OCI-LY1 (cell line): ENCODE results near the gene DUSP6.

Experiments
- H2AFZ ChIP-seq: fragments of 200-600 bp; sonication (generic), shearing (Covaris generic); 2 replicates; pipeline ENCODE4 v1.6.0; 2014; ENCODE audit warnings: antibody characterized with exemption, mild to moderate bottlenecking, low read length
- H3F3A ChIP-seq: fragments of 200-600 bp; sonication (generic), shearing (Covaris generic); 2 replicates; pipeline ENCODE4 v1.6.0; 2014; ENCODE audit warnings: mild to moderate bottlenecking, antibody characterized with exemption, low read length, moderate library complexity; ENCODE audit not compliant: insufficient read depth
- H3K27ac ChIP-seq: fragments of 200-600 bp; sonication (generic); 2 replicates; pipeline ENCODE4 v1.5.1; 2014; ENCODE audit warnings: low read length, mixed run types, mild to moderate bottlenecking, low read depth; ENCODE audit not compliant: poor library complexity, severe bottlenecking
- H3K27me3 ChIP-seq: fragments of 200-600 bp; sonication (generic); 2 replicates; pipeline ENCODE4 v1.6.0; 2014; ENCODE audit warnings: antibody characterized with exemption, mild to moderate bottlenecking, low read length, moderate library complexity; ENCODE audit not compliant: insufficient read depth
- H3K36me3 ChIP-seq: fragments of 200-600 bp; sonication (generic); 2 replicates; pipeline ENCODE4 v1.6.1; 2014; ENCODE audit warnings: mild to moderate bottlenecking, antibody characterized with exemption, low read length, moderate library complexity, mixed read lengths; ENCODE audit not compliant: insufficient read depth
- H3K4me1 ChIP-seq: fragments of 200-600 bp; sonication (generic); 2 replicates; pipeline ENCODE4 v1.5.1; 2014; ENCODE audit warnings: mild to moderate bottlenecking, low read length, moderate library complexity; ENCODE audit not compliant: insufficient read depth, severe bottlenecking
- H3K4me2 ChIP-seq: fragments of 200-600 bp; sonication (generic), shearing (Covaris generic); 2 replicates; pipeline ENCODE4 v1.6.1; 2014; ENCODE audit warnings: low read length
- H3K4me3 ChIP-seq: fragments of 200-600 bp; sonication (generic); 2 replicates; pipeline ENCODE4 v1.5.1; 2014; ENCODE audit warnings: low read length, low read depth, mild to moderate bottlenecking, mixed read lengths; ENCODE audit not compliant: poor library complexity, severe bottlenecking
- H3K79me2 ChIP-seq: fragments of 200-600 bp; shearing (Covaris generic); 2 replicates; pipeline ENCODE4 v1.6.1; 2016; ENCODE audit warnings: mixed run types, low read length, mixed read lengths; ENCODE audit not compliant: insufficient read depth
- H3K9ac ChIP-seq: fragments of 200-600 bp; sonication (generic), shearing (Covaris generic); 2 replicates; pipeline ENCODE4 v1.6.1; 2014; ENCODE audit warnings: mild to moderate bottlenecking, low read length, mixed read lengths
- H3K9me2 ChIP-seq: fragments of 200-600 bp; sonication (generic), shearing (Covaris generic); 2 replicates; pipeline ENCODE4 v1.6.1; 2014; ENCODE audit warnings: low read depth, mild to moderate bottlenecking, low read length, mixed read lengths
- H3K9me3 ChIP-seq: fragments of 200-600 bp; shearing (Covaris generic); 2 replicates; pipeline ENCODE4 v1.6.1; 2014; ENCODE audit warnings: low read length, mixed read lengths
- H4K20me1 ChIP-seq: fragments of 200-600 bp; sonication (generic), shearing (Covaris generic); 2 replicates; pipeline ENCODE4 v1.6.0; 2016; ENCODE audit warnings: mild to moderate bottlenecking, low read length; ENCODE audit not compliant: insufficient read depth
- EZH2 ChIP-seq: fragments of 200-600 bp; sonication (generic), shearing (Covaris generic); IDR thresholded peaks from 2 replicates; pipeline ENCODE4 v1.8.0; 2017; ENCODE audit warnings: borderline replicate concordance, mixed run types, mild to moderate bottlenecking, antibody characterized with exemption, low read length, moderate library complexity, mixed read lengths
- TF ChIP-seq, protein P1 (sequence below): fragments of 200-600 bp; sonication (generic), shearing (Covaris generic); IDR thresholded peaks from 2 replicates; pipeline ENCODE4 v1.5.1; 2017; ENCODE audit warnings: mild to moderate bottlenecking, antibody characterized with exemption, low read length, moderate library complexity, mixed read lengths

Gene DUSP6

GRCh38 chr12:89383235-89384049 lies 31.1 kb upstream of the DUSP6 start:
- H3K9ac ChIP-seq = no peak overlapping the region
- H3K27ac ChIP-seq = no peak overlapping the region
- no peaks in the 10 kb centered on the region for H3F3A ChIP-seq
- TF ChIP-seq, protein P1, sequence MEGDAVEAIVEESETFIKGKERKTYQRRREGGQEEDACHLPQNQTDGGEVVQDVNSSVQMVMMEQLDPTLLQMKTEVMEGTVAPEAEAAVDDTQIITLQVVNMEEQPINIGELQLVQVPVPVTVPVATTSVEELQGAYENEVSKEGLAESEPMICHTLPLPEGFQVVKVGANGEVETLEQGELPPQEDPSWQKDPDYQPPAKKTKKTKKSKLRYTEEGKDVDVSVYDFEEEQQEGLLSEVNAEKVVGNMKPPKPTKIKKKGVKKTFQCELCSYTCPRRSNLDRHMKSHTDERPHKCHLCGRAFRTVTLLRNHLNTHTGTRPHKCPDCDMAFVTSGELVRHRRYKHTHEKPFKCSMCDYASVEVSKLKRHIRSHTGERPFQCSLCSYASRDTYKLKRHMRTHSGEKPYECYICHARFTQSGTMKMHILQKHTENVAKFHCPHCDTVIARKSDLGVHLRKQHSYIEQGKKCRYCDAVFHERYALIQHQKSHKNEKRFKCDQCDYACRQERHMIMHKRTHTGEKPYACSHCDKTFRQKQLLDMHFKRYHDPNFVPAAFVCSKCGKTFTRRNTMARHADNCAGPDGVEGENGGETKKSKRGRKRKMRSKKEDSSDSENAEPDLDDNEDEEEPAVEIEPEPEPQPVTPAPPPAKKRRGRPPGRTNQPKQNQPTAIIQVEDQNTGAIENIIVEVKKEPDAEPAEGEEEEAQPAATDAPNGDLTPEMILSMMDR = no peak
- TF ChIP-seq EZH2 = no peak
- H3K79me2 ChIP-seq = no peaks in the 10 kb centered on the region
- no peak overlapping the region for H3K4me2 ChIP-seq
- no peaks in the 10 kb centered on the region for H3K9me2 ChIP-seq
- H3K27me3 ChIP-seq = no peaks in the 10 kb centered on the region
- H3K4me1 ChIP-seq = no peaks in the 10 kb centered on the region
- no peaks in the 10 kb centered on the region for H3K36me3 ChIP-seq
- no peaks in the 10 kb centered on the region for H4K20me1 ChIP-seq
- no peaks in the 10 kb centered on the region for H3K9me3 ChIP-seq
- H2AFZ ChIP-seq = no peak overlapping the region
- no peak overlapping the region for H3K4me3 ChIP-seq

DNA sequence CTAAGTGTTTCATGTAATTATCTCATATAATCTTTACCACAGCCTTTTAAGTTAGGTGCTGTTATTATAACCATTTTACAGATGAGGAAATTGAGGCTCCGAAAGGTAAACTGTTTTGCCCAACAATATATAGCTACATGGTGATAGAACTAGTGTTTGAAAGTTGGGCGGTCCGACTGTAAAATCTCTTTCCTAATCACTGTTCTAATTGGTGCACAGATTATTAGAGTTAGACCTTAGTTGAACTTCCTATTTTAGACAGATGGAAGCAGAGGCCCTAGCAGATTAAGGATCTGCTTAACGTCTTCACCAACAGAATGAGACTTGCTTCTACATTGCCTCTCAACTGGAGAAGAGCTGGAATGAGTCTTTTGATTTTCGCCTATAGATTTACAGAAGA lies 30.0 kb upstream of the DUSP6 start:
- no peak overlapping the region for H3K4me2 ChIP-seq
- no peak overlapping the region for H2AFZ ChIP-seq
- H3K9ac ChIP-seq = no peak overlapping the region
- H3K4me3 ChIP-seq = no peak overlapping the region
- no peaks in the 10 kb centered on the region for H3K79me2 ChIP-seq
- H4K20me1 ChIP-seq = no peaks in the 10 kb centered on the region
- H3K27ac ChIP-seq = no peak overlapping the region
- H3K4me1 ChIP-seq = no peaks in the 10 kb centered on the region
- TF ChIP-seq, protein P1 = no peak
- TF ChIP-seq EZH2 = no peak
- H3K36me3 ChIP-seq = no peaks in the 10 kb centered on the region
- H3K9me2 ChIP-seq = no peaks in the 10 kb centered on the region
- H3K9me3 ChIP-seq = no peaks in the 10 kb centered on the region
- H3K27me3 ChIP-seq = no peaks in the 10 kb centered on the region
- no peaks in the 10 kb centered on the region for H3F3A ChIP-seq

- no peak overlapping the region for H3K4me2 ChIP-seq
- no peak for TF ChIP-seq EZH2
- TF ChIP-seq, protein P1 = no peak
These were observed 27.7 kb upstream of the DUSP6 start for GRCh38 chr12:89379839-89380467.

More at GRCh38 chr12:89379839-89380467, 27.7 kb upstream of the DUSP6 start:
- no peaks in the 10 kb centered on the region for H3F3A ChIP-seq
- H3K9me2 ChIP-seq = no peaks in the 10 kb centered on the region
- H3K9me3 ChIP-seq = no peaks in the 10 kb centered on the region
- H3K9ac ChIP-seq = no peak overlapping the region
- H3K36me3 ChIP-seq = no peaks in the 10 kb centered on the region
- H2AFZ ChIP-seq = no peak overlapping the region
- H3K27me3 ChIP-seq = no peaks in the 10 kb centered on the region
- H4K20me1 ChIP-seq = no peaks in the 10 kb centered on the region
- H3K79me2 ChIP-seq = no peaks in the 10 kb centered on the region
- H3K27ac ChIP-seq = no peak overlapping the region
- H3K4me3 ChIP-seq = no peak overlapping the region
- no peaks in the 10 kb centered on the region for H3K4me1 ChIP-seq
